Activated naive CD8-positive, alpha-beta T cell treated with anti-CD3 and anti-CD28 coated beads, Interleukin-2, amount 50 U/mL, for 16 hours (primary cell): ENCODE measurements around the gene MGRN1.
A peak's percentile ranks its signal among the peaks of the same experiment; 100 is the strongest.

Experiments used
- DNase-seq: peaks from one replicate; pipeline ENCODE4 v3.0.0-alpha.2; 2020; ENCODE audit warnings: low read depth, low spot score

Gene MGRN1

DNA sequence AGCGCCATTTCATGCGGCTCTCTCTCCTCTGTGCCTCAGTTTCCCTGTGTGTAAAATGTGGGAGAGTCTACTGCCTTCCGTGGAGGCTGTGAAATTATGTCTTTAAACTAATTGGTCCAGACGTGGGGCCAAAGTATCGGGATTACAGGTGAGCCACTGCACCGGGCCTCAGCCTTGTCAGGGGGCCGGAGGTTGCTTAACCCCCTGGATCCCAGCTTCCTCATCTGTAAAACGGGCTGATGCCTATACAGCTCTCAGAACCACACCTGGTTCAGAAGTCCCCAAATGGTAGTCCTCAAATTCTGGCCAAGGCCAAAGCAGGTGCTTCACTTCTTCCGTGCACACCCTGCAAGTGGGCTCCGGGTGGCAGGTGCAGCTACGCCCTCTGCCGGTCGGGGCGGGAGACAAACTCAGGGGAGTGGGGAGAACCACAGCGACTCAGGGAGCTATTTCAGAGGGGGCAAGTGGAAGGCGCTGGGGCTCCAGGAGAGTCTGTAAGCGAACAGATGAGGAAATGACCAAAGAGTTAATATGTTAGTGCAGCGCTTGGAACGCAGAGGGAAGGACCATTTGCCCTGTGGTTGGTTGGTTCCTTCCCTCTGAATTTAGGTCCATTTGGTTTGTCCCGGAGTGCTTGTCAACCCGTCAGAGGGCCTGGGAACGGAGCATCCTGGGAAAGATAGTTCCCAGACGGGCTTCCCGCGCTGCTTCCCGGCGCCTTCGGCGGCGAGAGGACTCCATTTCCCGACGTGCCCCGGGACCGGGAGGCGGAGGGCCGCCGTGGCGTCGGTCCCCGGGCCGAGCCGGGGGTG lies at the start of gene MGRN1:
Gene MGRN1 (plus strand): TSS at position 812 of the 812 bp plus-strand sequence. CDS start 135 bp downstream, outside the sequence.
- peak; percentile 84 for DNase-seq

GRCh38 chr16:4574919-4575705 lies 49.5 kb upstream of the MGRN1 start:
- no peak for DNase-seq

GRCh38 chr16:4576008-4576407 lies 48.6 kb upstream of the MGRN1 start:
- no peak for DNase-seq

GRCh38 chr16:4578961-4579530 lies 45.6 kb upstream of the MGRN1 start:
- no peak for DNase-seq

- no peak for DNase-seq
Observed at GRCh38 chr16:4580250-4580649, 44.4 kb upstream of the MGRN1 start.

GRCh38 chr16:4583906-4584305 lies 40.7 kb upstream of the MGRN1 start:
- DNase-seq, result no peak

DNA sequence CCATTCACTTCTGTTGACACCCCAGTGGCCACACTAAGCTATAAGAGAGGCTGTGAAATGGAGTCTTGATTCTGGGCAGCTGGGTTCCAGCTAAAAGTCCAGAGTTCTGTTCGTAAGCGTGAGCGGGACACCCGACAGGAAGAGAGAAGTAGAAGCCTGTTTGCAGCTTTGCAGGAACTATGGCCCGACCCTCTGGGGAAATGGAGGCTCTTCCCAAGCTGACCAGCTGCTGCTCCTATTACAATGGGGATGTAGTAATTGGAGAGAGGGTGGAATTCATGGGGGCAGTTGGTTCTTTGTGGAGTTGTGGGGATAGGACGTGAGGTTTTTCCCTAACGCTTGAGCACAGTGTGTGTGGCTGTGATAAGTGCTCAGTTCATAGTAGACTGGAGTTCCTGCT lies 38.3 kb upstream of the MGRN1 start:
- no peak for DNase-seq

GRCh38 chr16:4588386-4588785 lies 36.2 kb upstream of the MGRN1 start:
- no peak for DNase-seq

DNA sequence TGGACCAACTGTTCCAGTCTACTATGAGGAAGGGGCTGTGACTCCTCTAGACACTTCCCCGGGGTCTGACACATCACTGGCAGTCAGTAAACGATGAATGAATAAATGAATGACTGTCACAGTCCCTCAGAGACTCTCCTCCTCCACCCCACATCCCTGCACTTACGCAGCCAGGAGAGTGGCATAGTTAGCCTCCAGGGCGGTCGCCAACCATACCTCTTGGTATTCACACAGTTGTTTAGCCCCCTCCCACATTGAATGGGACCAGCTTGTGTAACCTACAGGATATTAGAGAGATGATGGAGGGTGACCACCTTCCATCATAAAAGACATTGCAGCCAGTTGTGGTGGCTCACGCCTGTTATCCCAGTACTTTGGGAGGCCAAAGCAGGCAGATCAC lies 35.7 kb upstream of the MGRN1 start:
- DNase-seq, result no peak

DNA sequence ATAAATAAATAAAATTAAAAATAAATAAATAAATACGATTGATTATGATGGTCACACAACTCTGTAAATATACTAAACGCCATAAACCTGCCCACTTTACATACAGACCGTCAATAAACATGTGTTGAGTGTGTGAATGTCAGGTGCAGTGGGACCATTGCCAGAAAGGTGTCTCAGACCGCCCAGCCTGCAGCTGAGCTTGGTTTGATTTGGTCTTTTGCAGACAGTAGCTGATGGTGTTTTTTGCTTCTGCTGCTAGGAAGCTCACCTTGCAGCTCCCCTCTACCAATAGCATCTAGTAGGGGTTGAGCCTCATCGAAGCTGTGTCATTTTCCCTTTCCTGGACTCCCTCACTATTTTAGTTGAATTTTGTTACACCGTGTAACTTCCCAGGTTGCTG lies 33.4 kb upstream of the MGRN1 start:
- DNase-seq, result no peak

- no peak for DNase-seq
Observed at GRCh38 chr16:4591706-4592470, 32.7 kb upstream of the MGRN1 start.

- no peak for DNase-seq
Observed at GRCh38 chr16:4593086-4593485, 31.5 kb upstream of the MGRN1 start.

- DNase-seq, result no peak
Observed at GRCh38 chr16:4594433-4595410, 29.9 kb upstream of the MGRN1 start.

- no peak for DNase-seq
Observed at GRCh38 chr16:4597174-4597573, 27.5 kb upstream of the MGRN1 start.

- DNase-seq, result no peak
Observed at GRCh38 chr16:4599037-4599436, 25.6 kb upstream of the MGRN1 start.

- no peak for DNase-seq
Observed at GRCh38 chr16:4599545-4599944, 25.1 kb upstream of the MGRN1 start.

DNA sequence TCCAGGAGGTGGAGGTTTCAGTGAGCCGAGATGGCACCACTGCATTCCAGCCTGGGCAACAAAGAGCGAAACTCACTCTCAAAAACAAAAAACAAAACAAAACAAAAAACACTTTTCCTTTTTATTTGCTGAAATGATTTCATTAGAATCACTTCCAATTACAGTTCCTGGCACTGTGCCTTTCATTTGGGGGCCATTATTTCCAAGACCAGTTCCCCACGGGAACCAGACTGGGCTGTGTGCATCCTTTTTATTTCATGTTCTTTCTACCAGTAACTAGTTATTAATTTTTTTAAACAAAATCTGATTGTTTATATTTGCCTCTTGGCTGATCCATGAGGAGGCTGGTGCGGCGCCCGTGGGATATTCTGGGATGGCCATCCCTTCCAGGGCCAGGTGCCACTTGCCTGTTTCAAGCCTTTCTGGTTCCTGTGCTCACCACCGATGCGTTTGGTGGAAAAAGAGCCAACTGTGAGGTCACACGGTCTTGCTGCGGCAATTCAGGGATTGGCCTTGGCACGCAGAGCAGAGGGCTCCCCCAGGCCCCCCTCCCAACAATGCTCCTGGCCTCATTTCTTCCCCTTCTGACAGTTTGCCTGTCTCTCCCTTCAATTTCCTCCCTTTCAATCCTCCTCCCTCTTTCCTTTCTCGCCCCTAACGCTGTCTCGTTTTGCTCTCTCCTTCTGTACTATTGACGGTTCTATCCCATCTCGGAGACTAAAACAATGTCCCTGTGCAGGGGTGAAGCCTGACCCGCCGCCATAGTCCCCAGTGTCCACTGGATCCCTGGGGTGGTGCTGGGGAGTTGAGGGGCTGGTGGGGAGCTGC lies 23.4 kb upstream of the MGRN1 start:
- DNase-seq, result no peak

DNA sequence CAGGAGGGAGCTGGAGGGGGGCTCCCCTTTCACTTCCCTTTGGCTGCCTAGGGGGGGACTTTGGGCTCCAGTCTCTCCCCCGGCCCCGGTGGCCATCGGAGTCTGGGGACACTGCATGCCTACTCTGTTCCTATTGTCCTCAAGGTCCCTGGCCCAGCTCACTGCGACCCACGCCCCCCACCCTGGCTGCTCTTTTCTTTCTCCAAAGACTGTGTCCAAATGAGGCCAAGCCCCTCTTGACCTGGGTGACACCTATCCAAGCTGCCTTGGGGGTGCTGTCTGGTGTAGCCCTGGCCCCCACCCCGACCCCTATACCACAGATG lies 22.8 kb upstream of the MGRN1 start:
- DNase-seq, result no peak

- DNase-seq, result no peak
Observed at GRCh38 chr16:4602331-4602730, 22.3 kb upstream of the MGRN1 start.

DNA sequence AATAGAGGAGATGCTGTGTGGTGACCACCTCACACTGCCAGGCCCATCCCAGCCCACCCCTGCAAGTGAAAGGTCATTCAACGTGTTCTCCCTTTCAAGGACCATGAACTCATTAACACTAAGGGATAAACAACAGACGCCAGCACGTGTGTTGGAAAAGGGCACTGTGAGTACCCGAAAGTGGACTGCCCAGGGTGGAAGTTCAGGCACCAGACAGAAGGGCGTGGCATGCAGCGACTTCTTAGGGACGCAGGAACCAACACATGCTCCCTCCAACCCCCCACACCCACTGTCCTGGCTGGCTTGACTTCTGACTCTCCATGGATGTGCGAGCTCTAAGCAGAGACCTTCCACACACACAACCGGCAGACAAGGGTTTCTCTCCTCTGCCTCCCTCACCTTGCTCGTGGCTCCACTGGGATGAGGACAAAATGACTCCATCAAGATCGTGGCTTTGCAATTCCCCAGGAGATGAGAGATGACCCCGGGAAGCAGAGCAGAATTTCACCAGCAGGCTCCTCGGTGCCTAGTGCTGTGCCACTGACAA lies 20.9 kb upstream of the MGRN1 start:
- no peak for DNase-seq
